GM12892 (cell line): ENCODE measurements around the gene HUS1B.

Experiments
- POLR2A ChIP-seq: IDR thresholded peaks from 2 replicates; pipeline ENCODE4 v1.6.1; 2011; ENCODE audit warnings: low read depth, low read length, control low read depth
- POLR2AphosphoS5 ChIP-seq: IDR thresholded peaks from 2 replicates; pipeline ENCODE4 v1.6.1; 2011; ENCODE audit warnings: low read depth, low read length, control low read depth
- TAF1 ChIP-seq: IDR thresholded peaks from 2 replicates; pipeline ENCODE4 v1.6.1; 2011; ENCODE audit warnings: low read depth, mild to moderate bottlenecking, control low read depth, low read length, borderline replicate concordance

DNA sequence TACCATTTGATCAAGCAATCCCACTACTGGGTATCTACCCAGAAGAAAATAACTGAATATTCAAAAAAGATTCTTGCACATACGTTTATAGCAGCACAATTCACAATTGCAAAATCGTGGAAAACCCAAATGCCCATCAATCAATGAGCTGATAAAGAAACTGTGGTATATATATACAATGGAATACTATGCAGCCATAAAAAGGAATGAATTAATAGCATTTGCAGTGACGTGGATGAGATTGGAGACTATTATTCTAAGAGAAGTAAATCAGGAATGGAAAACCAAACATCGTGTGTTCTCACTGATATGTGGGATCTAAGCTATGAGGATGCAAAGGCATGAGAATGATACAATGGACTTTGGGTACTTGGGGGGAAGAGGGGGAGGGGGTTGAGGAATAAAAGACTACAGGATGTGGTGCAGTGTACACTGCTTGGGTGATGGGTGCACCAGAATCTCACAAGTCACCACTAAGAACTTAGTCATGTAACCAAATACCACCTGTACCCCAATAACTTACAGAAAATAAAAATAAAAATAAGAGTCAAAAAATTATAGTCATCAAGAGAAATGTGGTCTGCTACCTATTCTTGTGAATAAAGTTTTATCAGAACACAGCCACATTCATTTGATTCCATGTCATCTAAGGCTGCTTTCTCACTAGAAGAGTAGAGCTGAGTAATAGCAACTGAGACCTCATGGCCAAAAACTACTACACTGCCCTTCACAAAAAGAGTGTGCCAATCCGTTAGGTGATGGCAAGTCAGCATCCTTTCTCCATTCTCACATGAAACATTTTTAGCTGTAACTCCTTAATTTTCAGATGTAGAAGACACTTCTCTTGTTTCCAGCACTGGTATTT, 8.7 kb upstream of the HUS1B start:
- TF ChIP-seq POLR2AphosphoS5 (no peak), POLR2A (no peak), TAF1 (no peak)
